Activated T-cell treated with anti-CD3 and anti-CD28 coated beads, Interleukin-2, amount 50 U/mL, for 4 hours (primary cell): Measurements from ENCODE around the gene CHD9. TPM values are rescaled to one million over a fixed set of nuclear protein-coding genes. Genes with fewer than 3 reads are reported as not detected.
"Not testable (repeated sequence)": the region's sequence is repeated elsewhere in the genome, so short reads cannot be mapped to it uniquely, and the experiment has no call there.

Experiments
- ATAC-seq, 2 donors: fragments of 200-7000 bp; cut with Tn5 transposase; one replicate each; pipeline ENCODE4 v1.10.0; 2021
- DNase-seq: peaks from one replicate; pipeline ENCODE4 v3.0.0-alpha.2; 2020
- H3K27me3 Mint-ChIP-seq: one replicate; pipeline ENCODE4 v1.8.0; 2021; ENCODE audit warnings: low read depth, mixed read lengths
- H3K36me3 Mint-ChIP-seq: one replicate; pipeline ENCODE4 v1.8.0; 2022; ENCODE audit warnings: mixed read lengths; ENCODE audit not compliant: insufficient read depth
- H3K4me1 Mint-ChIP-seq: one replicate; pipeline ENCODE4 v1.8.0; 2021; ENCODE audit warnings: low read depth, mixed read lengths
- H3K4me3 Mint-ChIP-seq: one replicate; pipeline ENCODE4 v1.8.0; 2021; ENCODE audit warnings: mild to moderate bottlenecking, moderate library complexity, mixed read lengths
- H3K9me3 Mint-ChIP-seq: one replicate; pipeline ENCODE4 v1.8.0; 2021; ENCODE audit warnings: mixed read lengths
- total RNA-seq, 3 donors: library from RNA; stranded (reverse); gene quantifications; one replicate each; pipeline ENCODE4 v1.2.1, GENCODE V29; 2021

Gene CHD9
- total RNA-seq, 3 donors from 2014 or later: 10.8 to 12.7 (median 11.7) TPM

- H3K9me3 Mint-ChIP-seq: no peaks in the 10 kb centered on the region
- DNase-seq: no peak
- ATAC-seq: no peak
- H3K4me1 Mint-ChIP-seq: peaks cover 9% of the 10 kb centered on the region
- no peak overlapping the region for H3K4me3 Mint-ChIP-seq
- peaks cover 2% of the 10 kb centered on the region for H3K36me3 Mint-ChIP-seq
- H3K27me3 Mint-ChIP-seq: no peaks in the 10 kb centered on the region
Measured at GRCh38 chr16:53216798-53217197, 162.0 kb downstream of the CHD9 start.

- H3K36me3 Mint-ChIP-seq: peaks cover 2% of the 10 kb centered on the region
- ATAC-seq: no peak
- DNase-seq: no peak
- H3K27me3 Mint-ChIP-seq: no peaks in the 10 kb centered on the region
- no peaks in the 10 kb centered on the region for H3K9me3 Mint-ChIP-seq
- H3K4me3 Mint-ChIP-seq: no peak overlapping the region
- H3K4me1 Mint-ChIP-seq: peaks cover 3% of the 10 kb centered on the region
Measured at GRCh38 chr16:53219371-53219770, 164.6 kb downstream of the CHD9 start.

- Mint-ChIP-seq H3K4me1 (peaks cover 3% of the 10 kb centered on the region), H3K9me3 (no peaks in the 10 kb centered on the region), H3K27me3 (no peaks in the 10 kb centered on the region), H3K4me3 (no peak overlapping the region), H3K36me3 (peaks cover 2% of the 10 kb centered on the region)
- DNase-seq (no peak), ATAC-seq (no peak)
Measured at GRCh38 chr16:53219795-53220454, 165.1 kb downstream of the CHD9 start.

- Mint-ChIP-seq H3K4me1 (peaks cover 3% of the 10 kb centered on the region), H3K4me3 (no peak overlapping the region), H3K9me3 (no peaks in the 10 kb centered on the region), H3K36me3 (peaks cover 2% of the 10 kb centered on the region), H3K27me3 (no peaks in the 10 kb centered on the region)
- no peak for DNase-seq
- ATAC-seq: no peak
Measured at GRCh38 chr16:53220585-53220984, 165.8 kb downstream of the CHD9 start.

- no peak for DNase-seq
- Mint-ChIP-seq H3K4me3 (no peak overlapping the region), H3K27me3 (no peaks in the 10 kb centered on the region), H3K4me1 (no peaks in the 10 kb centered on the region), H3K9me3 (no peaks in the 10 kb centered on the region), H3K36me3 (peaks cover 10% of the 10 kb centered on the region)
- no peak for ATAC-seq
Measured at GRCh38 chr16:53224951-53225533, 170.3 kb downstream of the CHD9 start.

GRCh38 chr16:53232826-53233529, 178.2 kb downstream of the CHD9 start:
- Mint-ChIP-seq H3K4me1 (no peaks in the 10 kb centered on the region), H3K9me3 (no peaks in the 10 kb centered on the region), H3K4me3 (no peak overlapping the region), H3K36me3 (peaks cover 40% of the 10 kb centered on the region), H3K27me3 (no peaks in the 10 kb centered on the region)
- DNase-seq (no peak), ATAC-seq (no peak)

- no peaks in the 10 kb centered on the region for H3K9me3 Mint-ChIP-seq
- no peaks in the 10 kb centered on the region for H3K27me3 Mint-ChIP-seq
- peaks cover 42% of the 10 kb centered on the region for H3K36me3 Mint-ChIP-seq
- H3K4me1 Mint-ChIP-seq: no peaks in the 10 kb centered on the region
- ATAC-seq: no peak
- H3K4me3 Mint-ChIP-seq: no peak overlapping the region
- no peak for DNase-seq
Measured at GRCh38 chr16:53234836-53235235, 180.0 kb downstream of the CHD9 start.

- H3K4me1 Mint-ChIP-seq: no peaks in the 10 kb centered on the region
- no peak overlapping the region for H3K4me3 Mint-ChIP-seq
- no peaks in the 10 kb centered on the region for H3K27me3 Mint-ChIP-seq
- no peaks in the 10 kb centered on the region for H3K9me3 Mint-ChIP-seq
- ATAC-seq: no peak
- DNase-seq: no peak
- peaks cover 36% of the 10 kb centered on the region for H3K36me3 Mint-ChIP-seq
Measured at GRCh38 chr16:53235851-53236250, 181.1 kb downstream of the CHD9 start.

- no peak for ATAC-seq
- H3K36me3 Mint-ChIP-seq: peaks cover 32% of the 10 kb centered on the region
- H3K9me3 Mint-ChIP-seq: no peaks in the 10 kb centered on the region
- no peak for DNase-seq
- no peak overlapping the region for H3K4me3 Mint-ChIP-seq
- H3K4me1 Mint-ChIP-seq: no peaks in the 10 kb centered on the region
- H3K27me3 Mint-ChIP-seq: no peaks in the 10 kb centered on the region
Measured at GRCh38 chr16:53249331-53249730, 194.5 kb downstream of the CHD9 start.

- Mint-ChIP-seq H3K27me3 (no peaks in the 10 kb centered on the region), H3K9me3 (peaks cover 3% of the 10 kb centered on the region), H3K4me1 (no peaks in the 10 kb centered on the region), H3K36me3 (peaks cover 39% of the 10 kb centered on the region), H3K4me3 (no peak overlapping the region)
- ATAC-seq (no peak), DNase-seq (no peak)
Measured at GRCh38 chr16:53257001-53257400, 202.2 kb downstream of the CHD9 start.

GRCh38 chr16:53258809-53259208, 204.0 kb downstream of the CHD9 start:
- Mint-ChIP-seq H3K9me3 (peaks cover 3% of the 10 kb centered on the region), H3K4me3 (no peak overlapping the region), H3K27me3 (no peaks in the 10 kb centered on the region), H3K4me1 (no peaks in the 10 kb centered on the region), H3K36me3 (peaks cover 37% of the 10 kb centered on the region)
- ATAC-seq (no peak), DNase-seq (no peak)

GRCh38 chr16:53261276-53261675, 206.5 kb downstream of the CHD9 start:
- Mint-ChIP-seq H3K4me1 (no peaks in the 10 kb centered on the region), H3K9me3 (peaks cover 3% of the 10 kb centered on the region), H3K36me3 (peaks cover 32% of the 10 kb centered on the region), H3K27me3 (no peaks in the 10 kb centered on the region), H3K4me3 (no peak overlapping the region)
- DNase-seq (no peak), ATAC-seq (no peak)

GRCh38 chr16:53262645-53263044, 207.9 kb downstream of the CHD9 start:
- Mint-ChIP-seq H3K27me3 (no peaks in the 10 kb centered on the region), H3K9me3 (peaks cover 3% of the 10 kb centered on the region), H3K4me1 (no peaks in the 10 kb centered on the region), H3K4me3 (no peak overlapping the region), H3K36me3 (peaks cover 25% of the 10 kb centered on the region)
- DNase-seq: no peak
- no peak for ATAC-seq

- Mint-ChIP-seq H3K4me1 (no peaks in the 10 kb centered on the region), H3K36me3 (peaks cover 20% of the 10 kb centered on the region), H3K4me3 (no peak overlapping the region), H3K27me3 (no peaks in the 10 kb centered on the region), H3K9me3 (no peaks in the 10 kb centered on the region)
- ATAC-seq (no peak), DNase-seq (no peak)
Measured at GRCh38 chr16:53266156-53266555, 211.4 kb downstream of the CHD9 start.

- not testable (repeated sequence) for H3K4me3 Mint-ChIP-seq, DNase-seq, ATAC-seq, H3K36me3 Mint-ChIP-seq, H3K9me3 Mint-ChIP-seq, H3K4me1 Mint-ChIP-seq, H3K27me3 Mint-ChIP-seq
Measured at GRCh38 chr16:53278498-53278897, 223.7 kb downstream of the CHD9 start.
